Hepatocyte (in vitro differentiated cells): ENCODE data around the gene SLC35A4. TPM values are rescaled to one million over a fixed set of nuclear protein-coding genes. Genes with fewer than 3 reads are reported as not detected.

ENCODE experiments used
- DNase-seq: peaks from one replicate; pipeline ENCODE4 v3.0.0-alpha.2; 2016; ENCODE audit warnings: low spot score
- H2AFZ ChIP-seq: fragments of 200-600 bp; sonication (generic); 2 replicates; pipeline ENCODE4 v1.6.0; 2016; ENCODE audit warnings: antibody characterized with exemption, mild to moderate bottlenecking
- H3K27ac ChIP-seq: fragments of 200-600 bp; sonication (generic); 2 replicates; pipeline ENCODE4 v1.5.1; 2016; ENCODE audit warnings: mild to moderate bottlenecking
- H3K27me3 ChIP-seq: fragments of 200-600 bp; sonication (generic); 2 replicates; pipeline ENCODE4 v1.6.1; 2016
- H3K36me3 ChIP-seq: fragments of 200-600 bp; sonication (generic); replicated peaks from 2 replicates; pipeline ENCODE4 v1.5.1; 2016; ENCODE audit warnings: low read depth; ENCODE audit not compliant: insufficient read depth
- H3K4me1 ChIP-seq: fragments of 200-600 bp; sonication (generic); 2 replicates; pipeline ENCODE4 v1.5.1; 2016; ENCODE audit warnings: mild to moderate bottlenecking, moderate library complexity; ENCODE audit not compliant: insufficient read depth
- H3K4me2 ChIP-seq: fragments of 200-600 bp; sonication (generic); 2 replicates; pipeline ENCODE4 v1.6.0; 2016
- H3K4me3 ChIP-seq: fragments of 200-600 bp; sonication (generic); 2 replicates; pipeline ENCODE4 v1.5.1; 2016; ENCODE audit warnings: mild to moderate bottlenecking
- H3K79me2 ChIP-seq: fragments of 200-600 bp; sonication (generic); 2 replicates; pipeline ENCODE4 v1.6.0; 2017; ENCODE audit warnings: mild to moderate bottlenecking
- H3K9me2 ChIP-seq: fragments of 200-600 bp; sonication (generic); replicated peaks from 2 replicates; pipeline ENCODE4 v1.6.0; 2017; ENCODE audit warnings: mild to moderate bottlenecking; ENCODE audit not compliant: insufficient read depth
- H3K9me3 ChIP-seq: fragments of 200-600 bp; sonication (generic); 2 replicates; pipeline ENCODE4 v1.5.1; 2016; ENCODE audit warnings: low read depth, mild to moderate bottlenecking
- H4K20me1 ChIP-seq: fragments of 200-600 bp; sonication (generic); 2 replicates; pipeline ENCODE4 v1.6.0; 2016; ENCODE audit warnings: mild to moderate bottlenecking; ENCODE audit not compliant: insufficient read depth, poor library complexity, severe bottlenecking
- CTCF ChIP-seq: fragments of 200-600 bp; sonication (generic); IDR thresholded peaks from 2 replicates; pipeline ENCODE4 v1.5.1; 2016; ENCODE audit warnings: antibody characterized with exemption, mild to moderate bottlenecking; ENCODE audit not compliant: poor library complexity
- EZH2 ChIP-seq: fragments of 200-600 bp; sonication (generic); IDR thresholded peaks from 2 replicates; pipeline ENCODE4 v1.6.1; 2016; ENCODE audit warnings: antibody characterized with exemption, mild to moderate bottlenecking, borderline replicate concordance
- EZH2phosphoT487 ChIP-seq: fragments of 200-600 bp; sonication (generic); IDR thresholded peaks from one replicate; pipeline ENCODE4 v1.6.1; 2018; ENCODE audit warnings: antibody characterized with exemption, mild to moderate bottlenecking, low read depth, moderate library complexity; ENCODE audit not compliant: unreplicated experiment, severe bottlenecking
- WGBS: methylation state at CpG from one replicate; pipeline ENCODE4 v1.1.6; 2016; ENCODE audit warnings: low lambda C conversion rate; ENCODE audit errors: missing lambda C conversion rate; 5-methylcytosine and 5-hydroxymethylcytosine counted together
- polyA plus RNA-seq: library from polyadenylated mRNA; unstranded; fragments of >200 nt; fragmentation: Nextera tagmentation; extraction: Ambion mirVana; gene quantifications from 2 replicates; pipeline ENCODE4 v1.2.1, GENCODE V29; 2016
- total RNA-seq: library from RNA; depleted of rRNA; stranded (reverse); fragments of >200 nt; gene quantifications from 2 replicates; pipeline ENCODE4 v1.2.3, GENCODE V29; 2014

Gene SLC35A4
- total RNA-seq, result 29.2 and 34.1 TPM in 2 replicates
- polyA plus RNA-seq, result 70.4 and 81.0 TPM in 2 replicates

- Histone ChIP-seq H3K27me3 (no peaks in the 10 kb centered on the region), H3K4me3 (peak within 1 kb of the TSS; percentile 40), H2AFZ (peak within 1 kb of the TSS; percentile 58), H3K9me2 (no peaks in the 10 kb centered on the region), H3K4me1 (peaks cover 9% of the 10 kb centered on the region), H3K79me2 (peaks cover 31% of the 10 kb centered on the region), H3K36me3 (no peaks in the 10 kb centered on the region), H3K9me3 (no peaks in the 10 kb centered on the region), H4K20me1 (no peaks in the 10 kb centered on the region), H3K4me2 (peak within 1 kb of the TSS; percentile 85), H3K27ac (peak within 1 kb of the TSS; percentile 93)
- TF ChIP-seq EZH2phosphoT487 (no peak), EZH2 (no peak), CTCF (no peak)
- DNase-seq, result peak; percentile 98
- WGBS, result under 1% methylated on average over 61 of the region's 74 CpGs
Measured at GRCh38 chr5:140564196-140565023, at the start of gene SLC35A4, which contains the start of gene APBB3. SLC35A4 (plus strand) TSS chr5:140564828; CDS start chr5:140567170, 2,342 bp downstream. APBB3 (minus strand) TSS chr5:140564598; CDS start chr5:140564245, 353 bp downstream.

GRCh38 chr5:140524003-140524402 is 40.6 kb upstream of the SLC35A4 start:
- Histone ChIP-seq H2AFZ (no peak overlapping the region), H3K9me2 (no peaks in the 10 kb centered on the region), H4K20me1 (no peaks in the 10 kb centered on the region), H3K79me2 (no peaks in the 10 kb centered on the region), H3K9me3 (no peaks in the 10 kb centered on the region), H3K4me3 (no peak overlapping the region), H3K27ac (no peak overlapping the region), H3K36me3 (no peaks in the 10 kb centered on the region), H3K4me2 (no peak overlapping the region), H3K4me1 (no peaks in the 10 kb centered on the region), H3K27me3 (no peaks in the 10 kb centered on the region)
- DNase-seq, result no peak
- 96% methylated on average over 2 of the region's 2 CpGs for WGBS
- TF ChIP-seq EZH2, result no peak
- no peak for TF ChIP-seq EZH2phosphoT487
- no peak for TF ChIP-seq CTCF

- H3K27me3 ChIP-seq, result no peaks in the 10 kb centered on the region
- no peak overlapping the region for H3K27ac ChIP-seq
- H3K79me2 ChIP-seq, result no peaks in the 10 kb centered on the region
- no peaks in the 10 kb centered on the region for H3K4me1 ChIP-seq
- H4K20me1 ChIP-seq, result no peaks in the 10 kb centered on the region
- H3K9me2 ChIP-seq, result no peaks in the 10 kb centered on the region
- H3K4me2 ChIP-seq, result no peak overlapping the region
- TF ChIP-seq EZH2, result no peak
- no peak for TF ChIP-seq EZH2phosphoT487
- no peak for TF ChIP-seq CTCF
- no peak for DNase-seq
- H2AFZ ChIP-seq, result no peak overlapping the region
- H3K9me3 ChIP-seq, result no peaks in the 10 kb centered on the region
- H3K36me3 ChIP-seq, result no peaks in the 10 kb centered on the region
- no peak overlapping the region for H3K4me3 ChIP-seq
- WGBS, result 100% methylated on average over 1 of the region's 1 CpG
Measured at GRCh38 chr5:140540227-140540626, 24.4 kb upstream of the SLC35A4 start.
